ES-I3 (cell line): ENCODE data around the gene SLC34A1.

Experiments used
- H3K36me3 ChIP-seq: 2 replicates; pipeline ENCODE4 v1.6.1; 2013; ENCODE audit warnings: mild to moderate bottlenecking, low read length, control low read depth, moderate library complexity; ENCODE audit not compliant: insufficient read depth
- H3K4me1 ChIP-seq: 2 replicates; pipeline ENCODE4 v1.6.1; 2013; ENCODE audit warnings: mild to moderate bottlenecking, control low read depth, low read length; ENCODE audit not compliant: insufficient read depth
- H3K9ac ChIP-seq: 2 replicates; pipeline ENCODE4 v1.6.1; 2013; ENCODE audit warnings: low read depth, mild to moderate bottlenecking, low read length, moderate library complexity
- H3K9me3 ChIP-seq: 2 replicates; pipeline ENCODE4 v1.6.1; 2013; ENCODE audit warnings: mild to moderate bottlenecking, low read length, moderate library complexity; ENCODE audit not compliant: control insufficient read depth, insufficient read depth

SLC34A1 gene

DNA sequence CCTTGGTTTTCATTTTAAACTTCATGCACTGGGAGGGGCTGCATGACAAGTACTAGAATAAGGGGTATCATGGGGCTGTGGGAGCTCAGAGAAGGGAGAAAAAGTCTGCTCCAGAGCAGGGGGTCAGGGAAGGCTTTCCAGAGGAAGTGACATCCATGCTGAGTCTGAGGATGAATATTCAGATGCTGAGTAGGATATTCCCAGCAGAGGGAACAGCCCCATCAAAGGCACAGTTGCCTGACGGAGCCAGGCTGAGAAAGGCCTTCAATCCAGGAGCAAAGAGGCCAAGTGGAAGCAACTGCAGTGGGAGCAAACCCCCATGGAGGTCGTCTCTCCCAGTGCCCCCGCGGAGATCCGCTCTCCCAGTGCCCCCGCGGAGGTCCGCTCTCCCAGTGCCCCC, 11.8 kb downstream of the SLC34A1 start:
- H3K9me3 ChIP-seq, result no peaks in the 10 kb centered on the region
- no peaks in the 10 kb centered on the region for H3K36me3 ChIP-seq
- peaks cover 3% of the 10 kb centered on the region; the same call in 1 of the 2 replicates for H3K4me1 ChIP-seq
- H3K9ac ChIP-seq, result no peak overlapping the region

DNA sequence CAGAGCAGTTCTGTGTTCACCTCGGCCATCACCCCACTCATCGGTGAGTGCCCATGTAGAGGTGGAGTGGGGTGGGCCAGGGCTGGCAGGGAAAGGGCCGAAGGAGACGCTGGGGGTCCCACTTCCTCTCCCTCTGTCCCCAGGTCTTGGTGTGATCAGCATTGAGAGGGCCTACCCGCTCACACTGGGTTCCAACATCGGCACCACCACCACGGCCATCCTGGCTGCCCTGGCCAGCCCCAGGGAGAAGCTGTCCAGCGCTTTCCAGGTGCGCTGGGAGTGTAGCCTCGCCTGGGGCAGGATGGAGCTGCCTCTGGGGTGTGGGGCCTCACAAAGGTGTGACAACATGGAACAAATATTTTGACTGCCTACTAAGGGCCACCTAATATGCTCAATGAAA, 12.6 kb downstream of the SLC34A1 start:
- Histone ChIP-seq H3K36me3 (no peaks in the 10 kb centered on the region), H3K9ac (no peak overlapping the region), H3K4me1 (peaks cover 3% of the 10 kb centered on the region; the same call in 1 of the 2 replicates), H3K9me3 (no peaks in the 10 kb centered on the region)

DNA sequence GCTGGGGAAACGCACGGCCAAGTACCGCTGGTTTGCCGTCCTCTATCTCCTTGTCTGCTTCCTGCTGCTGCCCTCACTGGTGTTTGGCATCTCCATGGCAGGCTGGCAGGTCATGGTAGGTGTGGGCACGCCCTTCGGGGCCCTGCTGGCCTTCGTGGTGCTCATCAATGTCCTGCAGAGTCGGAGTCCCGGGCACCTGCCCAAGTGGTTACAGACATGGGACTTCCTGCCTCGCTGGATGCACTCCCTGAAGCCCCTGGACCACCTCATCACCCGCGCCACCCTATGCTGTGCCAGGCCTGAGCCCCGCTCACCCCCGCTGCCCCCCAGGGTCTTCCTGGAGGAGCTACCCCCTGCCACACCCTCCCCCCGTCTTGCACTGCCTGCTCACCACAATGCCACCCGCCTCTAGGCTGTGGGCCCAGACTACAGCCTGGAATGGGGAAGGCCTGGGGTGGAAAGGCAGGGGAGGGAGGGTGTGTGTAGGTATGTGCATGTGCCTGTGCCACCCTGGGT, 13.7 kb downstream of the SLC34A1 start:
- H3K9ac ChIP-seq, result no peak overlapping the region

DNA sequence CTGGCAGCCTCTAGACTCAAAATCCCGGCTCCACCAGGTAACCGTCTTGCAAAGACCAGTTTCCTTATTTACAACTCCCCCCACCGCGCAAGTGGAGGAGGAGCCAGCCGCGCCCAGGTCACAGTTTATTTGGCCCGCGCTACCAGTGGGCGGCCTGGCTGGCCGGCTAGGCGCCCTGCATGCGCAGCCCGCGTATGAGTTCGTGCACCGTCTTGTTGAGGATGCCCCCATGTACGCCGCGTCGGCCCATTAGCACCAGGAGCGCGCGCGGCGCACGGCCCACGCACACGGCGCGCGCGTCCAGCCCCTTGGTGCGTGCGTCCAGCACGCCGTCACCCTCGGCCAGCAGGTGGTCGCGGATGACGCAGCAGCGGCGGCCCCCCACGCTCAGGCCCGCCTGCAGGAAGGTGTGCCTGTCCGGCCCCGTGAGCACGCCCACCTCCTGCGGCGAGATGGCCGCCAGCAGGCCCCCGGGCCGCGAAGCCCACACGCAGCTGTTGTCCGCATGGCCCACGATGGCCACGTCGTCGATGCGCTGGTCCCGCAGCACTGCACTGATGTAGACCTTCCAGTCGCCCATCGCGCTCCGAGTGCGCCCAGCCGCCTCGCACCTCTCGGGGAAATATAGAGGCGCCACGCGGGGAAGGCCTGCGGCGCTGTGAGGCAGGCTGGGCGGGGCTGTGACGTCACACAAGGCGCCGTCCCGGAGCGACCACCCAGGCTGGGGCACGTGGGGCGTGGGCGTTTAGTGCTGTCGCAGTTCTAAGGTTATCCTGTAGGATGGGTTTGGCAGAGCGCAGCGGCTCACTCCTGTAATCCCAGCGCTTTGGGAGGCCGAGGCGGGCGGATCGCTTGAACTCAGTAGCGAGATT, 16.0 kb downstream of the SLC34A1 start, which contains the start of gene PFN3:
Gene PFN3, minus strand, starts transcription at position 665 of the 872 bp plus-strand sequence. Its CDS starts 85 bp downstream, at position 580.
- Histone ChIP-seq H3K9me3 (no peaks in the 10 kb centered on the region), H3K36me3 (no peaks in the 10 kb centered on the region), H3K9ac (no peak within 1 kb of the TSS), H3K4me1 (peaks cover 3% of the 10 kb centered on the region; the same call in 1 of the 2 replicates)

More for the DNA sequence above, 13.7 kb downstream of the SLC34A1 start:
- peaks cover 3% of the 10 kb centered on the region; the same call in 1 of the 2 replicates for H3K4me1 ChIP-seq
- H3K9me3 ChIP-seq, result no peaks in the 10 kb centered on the region
- H3K36me3 ChIP-seq, result no peaks in the 10 kb centered on the region

DNA sequence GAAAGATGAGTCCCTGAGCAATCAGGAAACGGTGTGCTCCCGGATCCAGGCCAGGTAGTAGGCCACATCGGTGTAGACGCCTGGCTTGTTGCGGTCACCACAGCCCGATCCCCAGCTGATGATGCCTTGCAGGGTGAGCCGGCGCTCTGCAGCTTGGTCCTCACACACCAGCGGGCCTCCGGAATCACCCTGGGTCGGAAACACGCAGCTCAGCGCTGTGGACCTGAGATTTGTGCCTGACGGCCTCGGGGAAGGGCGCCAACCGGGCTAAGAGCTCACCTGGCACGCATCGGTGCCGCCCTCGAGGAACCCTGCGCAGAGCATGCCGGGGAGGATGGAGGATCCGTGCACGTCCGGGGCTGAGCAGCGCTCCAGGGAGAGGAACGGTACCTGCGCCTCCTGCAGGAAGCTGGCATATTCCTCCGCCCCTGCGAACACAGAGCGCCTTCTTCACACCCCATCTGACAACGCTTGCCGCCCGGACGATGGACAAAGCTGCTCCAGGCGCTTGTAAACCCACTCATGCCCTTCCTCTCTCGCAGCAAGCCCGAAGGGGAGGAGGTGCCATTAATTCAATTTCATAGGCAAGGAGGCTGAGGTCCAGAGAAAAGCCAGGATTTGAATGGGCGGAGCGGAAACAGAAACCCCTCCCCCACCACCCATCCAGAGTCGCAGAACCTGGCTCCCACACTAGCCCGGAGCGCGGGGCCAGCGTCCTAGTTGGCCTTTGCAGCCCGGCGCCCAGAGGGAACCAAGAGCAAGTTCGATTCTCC, 18.2 kb downstream of the SLC34A1 start:
- peak overlapping the region; percentile 64; the same call in 1 of the 2 replicates for H3K9ac ChIP-seq
- no peaks in the 10 kb centered on the region for H3K36me3 ChIP-seq
- no peaks in the 10 kb centered on the region for H3K9me3 ChIP-seq
- H3K4me1 ChIP-seq, result no peaks in the 10 kb centered on the region; the same call in 1 of the 2 replicates

DNA sequence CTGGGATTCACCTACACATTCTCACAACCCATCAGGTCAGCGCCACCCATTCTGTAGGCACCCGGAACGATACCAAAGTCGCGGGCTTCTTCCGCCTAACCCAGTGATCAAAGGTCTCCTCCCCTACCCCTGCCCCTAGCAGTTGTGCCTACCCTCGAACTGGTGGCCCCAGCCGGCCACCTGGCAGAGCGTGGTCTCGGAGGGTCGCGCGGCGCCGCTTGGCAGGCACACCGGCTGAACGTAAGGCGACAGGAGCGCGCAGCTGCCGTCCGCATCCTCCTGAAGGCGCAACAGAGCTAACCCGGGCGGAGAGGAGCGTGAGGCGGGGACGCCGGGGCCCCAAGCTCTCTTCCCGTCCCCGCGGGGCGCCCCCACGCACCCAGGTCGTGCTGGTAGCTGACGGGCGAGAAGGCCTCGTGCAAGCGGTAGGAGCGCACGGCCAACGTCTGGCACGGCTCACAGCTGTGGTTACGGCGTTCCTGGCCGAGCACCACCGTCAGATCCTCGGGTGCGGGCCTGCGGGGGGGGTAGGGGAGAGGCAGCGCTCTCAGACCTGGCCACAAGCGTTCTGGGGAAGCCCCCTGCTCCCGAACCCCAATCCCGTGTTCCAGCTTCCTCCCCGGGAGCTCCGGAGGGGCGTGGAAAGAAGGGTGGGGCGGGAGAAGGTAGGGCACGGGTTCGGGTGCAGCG, 19.0 kb downstream of the SLC34A1 start:
- Histone ChIP-seq H3K36me3 (no peaks in the 10 kb centered on the region), H3K9ac (peak overlapping the region; percentile 64), H3K4me1 (no peaks in the 10 kb centered on the region; the same call in 1 of the 2 replicates), H3K9me3 (no peaks in the 10 kb centered on the region)

DNA sequence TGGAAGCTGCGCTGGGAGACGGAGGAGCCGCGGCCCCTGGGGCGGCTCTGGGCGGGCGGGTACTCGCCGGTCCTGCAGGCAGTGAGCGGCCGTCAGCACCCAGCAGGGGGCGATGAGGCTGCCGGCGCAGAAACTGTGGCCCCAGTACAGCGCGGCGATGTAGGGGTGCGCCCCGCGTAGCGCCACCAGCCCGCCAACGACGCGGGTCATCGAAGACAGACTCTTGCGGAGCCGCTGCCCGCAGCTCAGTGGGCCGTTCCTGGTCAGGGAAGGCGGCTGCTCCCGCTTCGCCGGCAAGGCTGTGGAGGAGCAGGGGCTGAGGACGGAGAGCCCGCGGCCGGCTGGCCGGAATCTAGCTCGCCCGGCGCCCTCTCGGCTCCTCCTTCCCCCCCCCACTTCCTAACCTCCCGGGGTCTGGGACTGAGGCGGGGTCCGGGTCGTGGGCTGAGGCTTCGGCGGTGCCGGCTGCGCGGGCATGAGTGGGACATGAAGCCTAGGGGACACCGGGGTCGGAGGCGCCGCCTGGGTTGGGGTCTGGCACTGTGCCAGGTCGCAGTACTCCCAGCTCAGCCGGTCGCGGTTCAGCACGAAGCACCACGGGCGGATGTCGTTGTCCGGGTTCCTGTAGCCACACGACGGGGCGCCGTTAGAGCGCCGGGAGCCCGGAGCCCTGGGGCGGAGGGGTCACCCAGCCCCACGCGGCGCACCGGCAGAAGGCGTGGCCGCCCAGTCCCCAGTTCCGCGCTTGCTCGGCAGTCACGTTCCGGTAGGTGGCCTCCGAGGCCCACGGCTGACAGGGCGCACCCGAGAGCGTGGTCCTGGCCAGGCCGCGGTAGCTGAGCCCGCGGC, 19.8 kb downstream of the SLC34A1 start:
- H3K4me1 ChIP-seq, result no peaks in the 10 kb centered on the region; the same call in 1 of the 2 replicates
- H3K9ac ChIP-seq, result peak overlapping the region; percentile 64
- no peaks in the 10 kb centered on the region for H3K36me3 ChIP-seq
- no peaks in the 10 kb centered on the region for H3K9me3 ChIP-seq

DNA sequence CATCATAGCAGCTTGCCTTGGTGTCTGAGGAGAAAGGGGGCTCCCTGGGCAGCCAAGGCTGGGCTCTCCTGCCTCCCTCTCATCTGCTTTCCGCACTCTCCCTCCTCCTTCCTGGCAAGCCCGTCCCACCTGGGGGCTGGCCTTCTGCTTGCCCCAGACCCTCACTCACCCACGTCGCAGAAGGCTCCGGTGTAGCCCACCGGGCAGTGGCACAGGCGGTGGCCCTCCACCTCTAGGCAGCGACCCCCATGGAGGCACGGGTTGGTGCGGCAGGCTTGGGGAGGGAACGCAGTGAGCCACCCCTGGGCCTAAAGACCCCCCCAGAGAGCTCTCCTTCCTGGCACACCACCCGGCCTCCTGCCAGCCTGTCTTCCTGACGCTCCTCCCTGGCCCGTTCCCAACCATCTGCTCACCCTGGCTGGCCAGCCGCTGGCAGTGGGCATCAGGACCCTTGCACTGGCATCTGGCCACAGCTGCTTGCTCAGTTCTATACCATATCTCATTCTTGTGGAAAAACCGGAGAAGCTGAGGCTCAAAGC, 20.5 kb downstream of the SLC34A1 start:
- H3K9me3 ChIP-seq, result no peaks in the 10 kb centered on the region
- no peaks in the 10 kb centered on the region for H3K36me3 ChIP-seq
- H3K9ac ChIP-seq, result peak overlapping the region; percentile 64
- no peaks in the 10 kb centered on the region; the same call in 1 of the 2 replicates for H3K4me1 ChIP-seq

DNA sequence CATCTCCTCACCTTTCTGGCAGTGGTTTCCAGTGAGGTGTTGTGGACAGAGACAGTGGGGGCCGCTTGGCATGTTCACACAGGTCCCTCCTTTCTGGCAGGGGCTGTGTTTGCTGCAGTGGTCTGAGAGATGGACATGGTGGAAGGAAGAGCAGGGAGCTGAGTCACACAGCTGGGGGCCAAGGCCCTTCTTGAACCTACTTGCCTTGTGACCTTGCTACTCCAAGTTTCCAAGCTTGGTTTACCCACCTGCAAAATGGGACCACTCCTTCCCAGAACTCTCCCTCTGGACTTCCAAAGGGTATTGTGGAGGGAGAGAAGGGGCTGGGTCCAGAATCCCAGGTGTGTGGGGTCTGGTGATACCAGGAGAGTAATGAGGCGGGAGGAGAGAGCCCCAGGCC, 21.1 kb downstream of the SLC34A1 start:
- H3K9me3 ChIP-seq, result no peaks in the 10 kb centered on the region
- H3K36me3 ChIP-seq, result no peaks in the 10 kb centered on the region
- no peaks in the 10 kb centered on the region; the same call in 1 of the 2 replicates for H3K4me1 ChIP-seq
- no peak overlapping the region for H3K9ac ChIP-seq

DNA sequence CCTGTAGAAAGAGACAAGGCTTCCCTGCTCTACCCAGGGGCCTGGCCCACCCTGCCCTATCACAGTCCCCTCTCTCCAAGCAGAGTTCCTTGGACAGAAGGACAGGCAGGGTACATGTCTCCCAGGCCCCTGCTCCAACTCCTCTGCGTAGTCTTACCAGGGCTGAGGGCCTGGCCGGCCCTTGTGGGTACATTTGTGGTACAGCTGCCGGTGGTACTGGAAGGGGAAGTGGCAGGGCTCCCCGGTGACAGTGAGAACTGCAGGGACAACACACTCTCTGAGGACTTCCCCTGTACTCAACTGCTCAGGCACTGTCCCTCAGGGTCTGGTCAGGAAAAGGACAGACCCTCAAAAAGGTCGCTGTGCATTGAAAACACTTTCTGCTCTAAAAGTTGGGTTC, 21.6 kb downstream of the SLC34A1 start:
- Histone ChIP-seq H3K36me3 (no peaks in the 10 kb centered on the region), H3K9ac (no peak overlapping the region), H3K9me3 (no peaks in the 10 kb centered on the region), H3K4me1 (no peaks in the 10 kb centered on the region; the same call in 1 of the 2 replicates)

DNA sequence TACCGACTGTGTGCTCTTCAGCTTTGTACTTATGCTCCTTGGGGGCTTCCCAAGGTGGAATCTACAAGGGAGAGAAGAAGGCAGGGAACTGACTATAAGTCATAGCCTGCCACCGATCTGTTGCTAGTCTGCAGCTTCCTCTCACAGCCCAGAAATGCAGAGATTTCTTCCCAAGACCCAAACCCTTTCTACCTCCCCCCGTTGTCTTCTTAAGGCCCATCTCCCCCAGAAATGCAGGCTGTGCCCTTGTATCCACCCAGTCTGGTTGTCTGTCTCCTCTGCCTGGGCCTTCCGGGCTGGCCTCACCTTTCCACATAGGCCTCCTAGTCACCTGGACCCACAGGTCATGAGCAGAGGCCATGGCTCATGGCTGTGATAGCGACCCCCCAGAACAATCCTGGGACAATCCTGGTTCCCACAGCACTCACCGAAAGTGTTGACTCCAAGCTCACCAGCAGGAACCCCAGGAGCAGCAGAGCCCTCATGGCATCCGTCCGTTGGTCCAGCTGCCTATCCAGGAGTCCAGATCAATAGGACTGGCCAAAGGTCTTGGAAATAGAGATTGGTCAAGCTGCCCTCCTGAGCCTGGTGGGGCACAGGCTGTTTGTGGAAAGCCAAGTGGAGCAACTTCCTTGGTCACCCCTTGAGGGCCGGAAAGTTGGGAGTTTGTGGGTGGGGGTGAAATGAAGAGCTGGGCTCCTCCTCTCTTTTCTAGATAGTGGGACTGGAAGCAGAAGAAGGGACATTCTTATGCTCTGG, 25.0 kb downstream of the SLC34A1 start, which contains the start of gene F12:
Gene F12, minus strand, starts transcription at position 522 of the 759 bp plus-strand sequence. Its CDS starts 37 bp downstream, at position 485.
- Histone ChIP-seq H3K36me3 (no peaks in the 10 kb centered on the region), H3K9me3 (no peaks in the 10 kb centered on the region), H3K4me1 (no peaks in the 10 kb centered on the region; the same call in 1 of the 2 replicates), H3K9ac (no peak within 1 kb of the TSS)

DNA sequence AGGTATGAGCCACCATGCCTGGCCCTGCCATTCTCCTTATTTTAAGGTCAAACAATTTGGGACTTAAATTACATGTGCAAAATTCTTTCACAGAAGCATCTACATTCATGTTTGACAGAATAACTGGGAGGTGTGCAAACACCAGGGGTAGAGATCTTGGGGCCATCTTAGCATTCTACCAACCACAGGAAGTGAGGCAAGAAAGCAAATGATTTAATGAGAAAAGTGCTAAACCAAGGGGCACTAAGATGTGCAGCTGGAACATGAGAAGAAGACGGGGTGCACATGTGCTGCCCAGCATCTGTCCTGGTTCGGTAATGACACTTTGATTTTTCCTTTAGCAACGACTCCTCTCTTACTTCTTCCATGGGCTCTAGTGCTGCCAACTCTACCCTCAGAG, 26.3 kb downstream of the SLC34A1 start:
- no peaks in the 10 kb centered on the region for H3K9me3 ChIP-seq
- no peaks in the 10 kb centered on the region for H3K4me1 ChIP-seq
- no peak overlapping the region for H3K9ac ChIP-seq
- H3K36me3 ChIP-seq, result no peaks in the 10 kb centered on the region
